Neural crest cell (in vitro differentiated cells): ENCODE data around the gene INPP5F. TPM values are rescaled to one million over a fixed set of nuclear protein-coding genes. Genes with fewer than 3 reads are reported as not detected.

Experiments
- DNase-seq: peaks from one replicate; pipeline ENCODE4 v3.0.0; 2021; ENCODE audit warnings: low read depth, mixed read lengths, low spot score
- H3K27ac Mint-ChIP-seq: one replicate; pipeline ENCODE4 v1.8.0; 2021; ENCODE audit warnings: mild to moderate bottlenecking, mixed read lengths; ENCODE audit not compliant: unreplicated experiment
- H3K27me3 Mint-ChIP-seq: 2 replicates; pipeline ENCODE4 v1.8.0; 2021; ENCODE audit warnings: low read depth, mild to moderate bottlenecking, mixed read lengths
- H3K36me3 Mint-ChIP-seq: 2 replicates; pipeline ENCODE4 v1.8.0; 2021; ENCODE audit warnings: low read depth, mild to moderate bottlenecking, mixed read lengths
- H3K4me1 Mint-ChIP-seq: 2 replicates; pipeline ENCODE4 v1.8.0; 2021; ENCODE audit warnings: mixed read lengths
- H3K4me3 Mint-ChIP-seq: one replicate; pipeline ENCODE4 v1.8.0; 2021; ENCODE audit warnings: mild to moderate bottlenecking, mixed read lengths
- H3K9me3 Mint-ChIP-seq: 2 replicates; pipeline ENCODE4 v1.8.0; 2021; ENCODE audit warnings: mixed read lengths
- CTCF ChIP-seq: fragments of 200-600 bp; sonication (generic); conservative IDR thresholded peaks from 2 replicates; pipeline ENCODE4 v1.5.0; 2021; ENCODE audit warnings: antibody characterized with exemption, mild to moderate bottlenecking
- total RNA-seq: library from RNA; stranded (reverse); gene quantifications from 2 replicates; pipeline ENCODE4 v1.2.1, GENCODE V29; 2021

The INPP5F gene
- total RNA-seq, 1 donor from 2014 or later: 95.4 TPM

- TF ChIP-seq CTCF: no peak
- Mint-ChIP-seq H3K4me1 (peaks cover 9% of the 10 kb centered on the region), H3K9me3 (no peaks in the 10 kb centered on the region)
Observed at GRCh38 chr10:119878524-119878923, 152.7 kb downstream of the INPP5F start.

More at GRCh38 chr10:119878524-119878923, 152.7 kb downstream of the INPP5F start:
- H3K4me3 Mint-ChIP-seq: no peak overlapping the region
- H3K36me3 Mint-ChIP-seq: no peaks in the 10 kb centered on the region
- no peaks in the 10 kb centered on the region for H3K27me3 Mint-ChIP-seq
- no peak for DNase-seq
- H3K27ac Mint-ChIP-seq: no peak overlapping the region

Other genes starting within 250 kb of the INPP5F start
- 9.5 and 10.6 TPM in 2 replicates for gene RGS10, start 183.3 kb upstream of the INPP5F start, total RNA-seq
- gene TIAL1, start 129.1 kb upstream of the INPP5F start, total RNA-seq: 176 and 188 TPM in 2 replicates
- gene BAG3, start 74.7 kb upstream of the INPP5F start, total RNA-seq: 22.3 and 23.3 TPM in 2 replicates
- gene MCMBP, start 146.8 kb downstream of the INPP5F start, total RNA-seq: 93.3 and 94.9 TPM in 2 replicates
- 80.2 and 86.2 TPM in 2 replicates for gene SEC23IP, start 166.7 kb downstream of the INPP5F start, total RNA-seq